ENCODE results near the gene ADGRG7. TPM values are rescaled to one million over a fixed set of nuclear protein-coding genes. Genes with fewer than 3 reads are reported as not detected.

The ADGRG7 gene
- total RNA-seq, 2 experiments from 2014 or later, result not detected

DNA sequence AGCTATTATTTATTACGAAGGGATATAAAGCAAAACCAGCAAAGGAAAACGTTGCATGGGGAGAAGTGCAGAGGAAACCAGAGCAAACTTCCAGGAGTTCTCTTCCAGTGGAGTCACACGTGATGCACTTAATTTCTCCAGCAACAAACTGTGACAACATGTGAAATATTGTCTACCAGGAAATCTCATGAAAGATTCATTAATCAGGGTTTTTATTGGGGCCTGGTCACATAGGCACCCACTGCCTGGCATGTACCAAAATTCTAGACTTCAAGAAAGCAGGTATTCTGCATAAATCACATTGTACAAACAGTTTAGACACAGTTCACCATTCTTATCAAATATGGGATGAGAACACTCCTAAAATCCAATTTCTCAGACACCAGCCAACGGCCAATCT lies 94.5 kb downstream of the ADGRG7 start:
- Histone ChIP-seq H3K4me3 (ENCODE audit: low read depth, low read length, poor library complexity, severe bottlenecking) (no peak overlapping the region), H3K4me1 (ENCODE audit: insufficient read depth, low read length, poor library complexity, severe bottlenecking) (peaks cover 5% of the 10 kb centered on the region), H3K4me2 (ENCODE audit: low read length) (no peak overlapping the region), H3K36me3 (ENCODE audit: insufficient read depth, low read length) (no peaks in the 10 kb centered on the region), H3K79me2 (ENCODE audit: insufficient read depth, low read depth, low read length) (no peaks in the 10 kb centered on the region), H4K20me1 (ENCODE audit: insufficient read depth, low read length) (no peaks in the 10 kb centered on the region), H3K9me3 (ENCODE audit: low read length) (no peaks in the 10 kb centered on the region; the same call in 1 of the 2 replicates), H3K27ac (ENCODE audit: low read depth, low read length, poor library complexity, severe bottlenecking) (no peak overlapping the region), H2AFZ (ENCODE audit: low read length) (no peak overlapping the region), H3K9me2 (ENCODE audit: insufficient read depth, low read length) (no peaks in the 10 kb centered on the region)
- BruUV-seq (replicated peaks), result no TSS peak
- ChIA-PET POLR2A (interaction anchor here (1.1 kb wide), 1 partner anchor 9 kb away, joined by 3 read pairs; no protein-coding TSS in a partner anchor), CTCF (ENCODE audit: unreplicated experiment) (no interaction called here)
- intact Hi-C loops (cut with micrococcal nuclease; ENCODE audit: unreplicated experiment), result loop anchor here (10.0 kb wide), 1 partner anchor 369 kb away; the partner anchor contains the start of gene NIT2
- no peak for DNase-seq (ENCODE audit: low spot score)
- TF ChIP-seq CTCF (conservative IDR thresholded peaks at IDR 0.05; ENCODE audit: low read length) (no peak), EZH2phosphoT487 (IDR thresholded peaks at IDR 0.05; ENCODE audit: borderline replicate concordance, low read depth, low read length) (no peak)

- H2AFZ ChIP-seq (ENCODE audit: low read length), result no peak overlapping the region
- POLR2A ChIA-PET, result interaction anchor here (1.5 to 1.6 kb wide), 2 partner anchors 20 to 600 kb away, joined by 4 to 5 read pairs; no protein-coding TSS in a partner anchor
These were observed 97.0 kb downstream of the ADGRG7 start for GRCh38 chr3:100706365-100706764.

More at GRCh38 chr3:100706365-100706764, 97.0 kb downstream of the ADGRG7 start:
- H3K79me2 ChIP-seq (ENCODE audit: insufficient read depth, low read depth, low read length), result peaks cover 15% of the 10 kb centered on the region; the same call in 1 of the 2 replicates
- 0 out of 2 replicates have a peak, but pooled peaks cover 6% of the 10 kb centered on the region for H4K20me1 ChIP-seq (ENCODE audit: insufficient read depth, low read length)
- no peak overlapping the region for H3K4me3 ChIP-seq (ENCODE audit: low read depth, low read length, poor library complexity, severe bottlenecking)
- no peaks in the 10 kb centered on the region; the same call in 1 of the 2 replicates for H3K9me3 ChIP-seq (ENCODE audit: low read length)
- intact Hi-C loops (cut with micrococcal nuclease; ENCODE audit: unreplicated experiment), result loop anchor here (10.0 kb wide), 1 partner anchor 372 kb away; the partner anchor contains the start of gene NIT2
- no TSS peak for BruUV-seq (replicated peaks)
- TF ChIP-seq CTCF (conservative IDR thresholded peaks at IDR 0.05; ENCODE audit: low read length) (no peak), EZH2phosphoT487 (IDR thresholded peaks at IDR 0.05; ENCODE audit: borderline replicate concordance, low read depth, low read length) (no peak)
- peaks cover 2% of the 10 kb centered on the region; the same call in 1 of the 2 replicates for H3K36me3 ChIP-seq (ENCODE audit: insufficient read depth, low read length)
- peaks cover 14% of the 10 kb centered on the region for H3K4me1 ChIP-seq (ENCODE audit: insufficient read depth, low read length, poor library complexity, severe bottlenecking)
- no peaks in the 10 kb centered on the region for H3K9me2 ChIP-seq (ENCODE audit: insufficient read depth, low read length)
- no peak for DNase-seq (ENCODE audit: low spot score)
- CTCF ChIA-PET (ENCODE audit: unreplicated experiment), result no interaction called here
- no peak overlapping the region for H3K27ac ChIP-seq (ENCODE audit: low read depth, low read length, poor library complexity, severe bottlenecking)
- H3K4me2 ChIP-seq (ENCODE audit: low read length), result no peak overlapping the region

Measured in OCI-LY7 (cell line).